ENCODE data around the gene CHMP4B.

DNA sequence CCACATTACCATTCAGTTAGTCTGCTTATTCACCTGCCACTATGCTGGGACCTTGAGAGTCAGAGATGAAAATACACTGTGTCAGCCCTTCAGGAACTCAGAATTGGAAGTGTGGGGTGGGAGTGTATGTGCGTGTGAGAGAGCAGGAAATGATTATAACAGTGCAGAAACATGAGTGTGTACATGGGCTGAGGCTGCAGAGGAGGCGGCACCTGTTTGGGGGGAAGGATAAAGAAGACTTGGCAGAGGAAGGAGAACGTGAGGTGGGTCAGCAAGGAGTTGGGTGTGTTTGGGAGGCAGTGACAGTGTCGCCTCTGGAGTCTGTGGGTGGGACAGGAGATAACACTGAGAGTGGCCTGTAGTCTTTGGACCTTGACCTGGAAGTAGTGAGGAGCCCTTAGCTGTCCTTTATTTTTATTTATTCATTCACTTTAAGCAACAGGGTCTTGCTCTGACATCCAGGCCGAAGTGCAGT is 3.1 kb downstream of the CHMP4B start:
- TF ChIP-seq CTCF (IDR thresholded peaks at IDR 0.05): no peak
- TF ChIP-seq POLR2A (IDR thresholded peaks at IDR 0.05): no peak
